ENCODE measurements around the gene CELF5.

CELF5 gene

GRCh38 chr19:3344608-3345598, 120.4 kb downstream of the CELF5 start:
- DNase-seq (ENCODE audit: low read depth), result no peak

- no peak for DNase-seq (ENCODE audit: low read depth)
Measured at GRCh38 chr19:3345850-3346460, 121.5 kb downstream of the CELF5 start.

All from stimulated activated CD8-positive, alpha-beta memory T cell treated with anti-CD3 and anti-CD28 coated beads, Interleukin-12 subunit alpha, Interleukin-12 subunit beta, amount 100 ng/mL, for 1 hour (primary cell).